ENCODE measurements around the gene RFX7. TPM values are rescaled to one million over a fixed set of nuclear protein-coding genes. Genes with fewer than 3 reads are reported as not detected.
"Not testable (repeated sequence)": the region's sequence is repeated elsewhere in the genome, so short reads cannot be mapped to it uniquely, and the experiment has no call there.

RFX7 gene
- 10 to 100 TPM in 4 of 8 experiments, 1 to 10 TPM in 4; 6.8 to 23.7 (median 10.7) TPM for total RNA-seq

- Histone ChIP-seq H3K4me1 (replicated peaks in 1 of 2) (peaks cover 12 to 15% of the 10 kb centered on the region in 2 donors), H3K4me3 (peak within 1 kb of the TSS; percentile 85 to 99 (median 99)), H3K27ac (peak within 1 kb of the TSS; percentile 94 to 97)
- no CpG with 5 or more reads among the region's 85 CpGs for WGBS, 10 experiments
- in situ Hi-C loops (cut with MboI; ENCODE audit: low pct_unique_long_range_greater_than_20kb in 2 of 9, low sequenced_read_pairs in 9 of 9, unreplicated experiment in 9 of 9): no loop called here
- peak; percentile 60 to 91 (median 88) for ATAC-seq (replicated peaks in 6 of 8)
Observed at GRCh38 chr15:56243163-56244037, at the start of gene RFX7. RFX7 (minus strand) TSS chr15:56243879; CDS start chr15:56243285, 594 bp downstream.

GRCh38 chr15:56292546-56293316, 49.1 kb upstream of the RFX7 start:
- H3K4me1 ChIP-seq (replicated peaks in 1 of 2): no peaks in the 10 kb centered on the region

GRCh38 chr15:56291741-56292140, 48.1 kb upstream of the RFX7 start:
- WGBS, 10 experiments: 0 to 100% (median 57%) methylated on average over 1 to 2 of the region's 2 CpGs; no CpG with 5 or more reads in 3 of the 10 experiments
- in situ Hi-C loops (cut with MboI; ENCODE audit: low pct_unique_long_range_greater_than_20kb in 2 of 9, low sequenced_read_pairs in 9 of 9, unreplicated experiment in 9 of 9): no loop called here
- no peaks in the 10 kb centered on the region for H3K4me1 ChIP-seq (replicated peaks in 1 of 2)
- no peak overlapping the region for H3K4me3 ChIP-seq
- H3K27ac ChIP-seq: no peak overlapping the region
- no peak for ATAC-seq (replicated peaks in 6 of 8)

More at GRCh38 chr15:56292546-56293316, 49.1 kb upstream of the RFX7 start:
- 20 to 100% (median 73%) methylated on average over 1 to 4 of the region's 5 CpGs; no CpG with 5 or more reads in 1 of the 10 experiments for WGBS, 10 experiments
- ATAC-seq (replicated peaks in 6 of 8): no peak
- in situ Hi-C loops (cut with MboI; ENCODE audit: low pct_unique_long_range_greater_than_20kb in 2 of 9, low sequenced_read_pairs in 9 of 9, unreplicated experiment in 9 of 9): no loop called here
- Histone ChIP-seq H3K4me3 (no peak overlapping the region), H3K27ac (no peak overlapping the region)

GRCh38 chr15:56286213-56286612, 42.5 kb upstream of the RFX7 start:
- Histone ChIP-seq H3K4me1 (replicated peaks in 1 of 2) (no peaks in the 10 kb centered on the region), H3K27ac (no peak overlapping the region), H3K4me3 (no peak overlapping the region)
- in situ Hi-C loops (cut with MboI; ENCODE audit: low pct_unique_long_range_greater_than_20kb in 2 of 9, low sequenced_read_pairs in 9 of 9, unreplicated experiment in 9 of 9): no loop called here
- 10 to 94% (median 74%) methylated on average over 1 to 3 of the region's 3 CpGs for WGBS, 10 experiments
- no peak for ATAC-seq (replicated peaks in 6 of 8)

GRCh38 chr15:56281145-56281544, 37.5 kb upstream of the RFX7 start:
- 0 to 93% (median 82%) methylated on average over 2 to 6 of the region's 6 CpGs; no CpG with 5 or more reads in 1 of the 10 experiments for WGBS, 10 experiments
- no peak overlapping the region for H3K27ac ChIP-seq
- no peak overlapping the region for H3K4me3 ChIP-seq
- H3K4me1 ChIP-seq (replicated peaks in 1 of 2): no peaks in the 10 kb centered on the region
- in situ Hi-C loops (cut with MboI; ENCODE audit: low pct_unique_long_range_greater_than_20kb in 2 of 9, low sequenced_read_pairs in 9 of 9, unreplicated experiment in 9 of 9): no loop called here
- ATAC-seq (replicated peaks in 6 of 8): no peak

- WGBS, 10 experiments: 29 to 100% (median 79%) methylated on average over 3 of the region's 3 CpGs; no CpG with 5 or more reads in 1 of the 10 experiments
- no peak overlapping the region for H3K4me3 ChIP-seq
- in situ Hi-C loops (cut with MboI; ENCODE audit: low pct_unique_long_range_greater_than_20kb in 2 of 9, low sequenced_read_pairs in 9 of 9, unreplicated experiment in 9 of 9): loop anchor here in 1 of 9 experiments (25.0 kb wide), 1 partner anchor 164 kb away; no protein-coding TSS in a partner anchor
- no peaks in the 10 kb centered on the region for H3K4me1 ChIP-seq (replicated peaks in 1 of 2)
- H3K27ac ChIP-seq: no peak overlapping the region
- ATAC-seq (replicated peaks in 6 of 8): no peak
Observed at GRCh38 chr15:56273724-56274123, 30.0 kb upstream of the RFX7 start.

GRCh38 chr15:56272454-56272853, 28.8 kb upstream of the RFX7 start:
- no peaks in the 10 kb centered on the region for H3K4me1 ChIP-seq (replicated peaks in 1 of 2)
- in situ Hi-C loops (cut with MboI; ENCODE audit: low pct_unique_long_range_greater_than_20kb in 2 of 9, low sequenced_read_pairs in 9 of 9, unreplicated experiment in 9 of 9): loop anchor here in 1 of 9 experiments (25.0 kb wide), 1 partner anchor 165 kb away; no protein-coding TSS in a partner anchor
- WGBS, 10 experiments: 0 to 100% (median 90%) methylated on average over 1 of the region's 1 CpG; no CpG with 5 or more reads in 1 of the 10 experiments
- ATAC-seq (replicated peaks in 6 of 8): no peak
- no peak overlapping the region for H3K4me3 ChIP-seq
- no peak overlapping the region for H3K27ac ChIP-seq

- in situ Hi-C loops (cut with MboI; ENCODE audit: low pct_unique_long_range_greater_than_20kb in 2 of 9, low sequenced_read_pairs in 9 of 9, unreplicated experiment in 9 of 9): loop anchor here in 1 of 9 experiments (25.0 kb wide), 1 partner anchor 171 kb away; no protein-coding TSS in a partner anchor
- ATAC-seq (replicated peaks in 6 of 8); H3K27ac ChIP-seq; H3K4me1 ChIP-seq (replicated peaks in 1 of 2); H3K4me3 ChIP-seq: not testable (repeated sequence)
- WGBS, 10 experiments: 58 to 100% (median 100%) methylated on average over 1 to 2 of the region's 5 CpGs; no CpG with 5 or more reads in 7 of the 10 experiments
Observed at GRCh38 chr15:56266465-56266864, 22.8 kb upstream of the RFX7 start.

GRCh38 chr15:56261854-56262509, 18.3 kb upstream of the RFX7 start:
- WGBS, 10 experiments: 0 to 100% (median 53%) methylated on average over 1 to 4 of the region's 4 CpGs
- H3K4me3 ChIP-seq: no peak overlapping the region
- ATAC-seq (replicated peaks in 6 of 8): peak in 6 of 8 experiments; percentile 61 to 100 (median 94)

GRCh38 chr15:56257306-56257705, 13.6 kb upstream of the RFX7 start:
- in situ Hi-C loops (cut with MboI; ENCODE audit: low pct_unique_long_range_greater_than_20kb in 2 of 9, low sequenced_read_pairs in 9 of 9, unreplicated experiment in 9 of 9): loop anchor here in 1 of 9 experiments (25.0 kb wide), 1 partner anchor 180 kb away; no protein-coding TSS in a partner anchor
- ATAC-seq (replicated peaks in 6 of 8); H3K4me3 ChIP-seq; H3K27ac ChIP-seq; H3K4me1 ChIP-seq (replicated peaks in 1 of 2): not testable (repeated sequence)
- WGBS, 10 experiments: 43 to 100% (median 94%) methylated on average over 1 of the region's 1 CpG; no CpG with 5 or more reads in 1 of the 10 experiments

More at GRCh38 chr15:56261854-56262509, 18.3 kb upstream of the RFX7 start:
- in situ Hi-C loops (cut with MboI; ENCODE audit: low pct_unique_long_range_greater_than_20kb in 2 of 9, low sequenced_read_pairs in 9 of 9, unreplicated experiment in 9 of 9): loop anchor here in 1 of 9 experiments (25.0 kb wide), 1 partner anchor 175 kb away; no protein-coding TSS in a partner anchor
- Histone ChIP-seq H3K4me1 (replicated peaks in 1 of 2) (no peaks in the 10 kb centered on the region), H3K27ac (no peak overlapping the region)

GRCh38 chr15:56254265-56254664, 10.6 kb upstream of the RFX7 start:
- Histone ChIP-seq H3K4me3 (no peak overlapping the region), H3K4me1 (replicated peaks in 1 of 2) (no peaks in the 10 kb centered on the region), H3K27ac (no peak overlapping the region)
- ATAC-seq (replicated peaks in 6 of 8): no peak
- in situ Hi-C loops (cut with MboI; ENCODE audit: low pct_unique_long_range_greater_than_20kb in 2 of 9, low sequenced_read_pairs in 9 of 9, unreplicated experiment in 9 of 9): loop anchor here in 2 of 9 experiments (5.0 to 25.0 kb wide), 2 partner anchors 178 to 183 kb away; no protein-coding TSS in a partner anchor

- WGBS, 10 experiments: 8 to 100% (median 83%) methylated on average over 1 to 2 of the region's 2 CpGs; no CpG with 5 or more reads in 1 of the 10 experiments
- Histone ChIP-seq H3K4me3 (no peak overlapping the region), H3K27ac (no peak overlapping the region), H3K4me1 (replicated peaks in 1 of 2) (no peaks in the 10 kb centered on the region)
- in situ Hi-C loops (cut with MboI; ENCODE audit: low pct_unique_long_range_greater_than_20kb in 2 of 9, low sequenced_read_pairs in 9 of 9, unreplicated experiment in 9 of 9): loop anchor here in 2 of 9 experiments (5.0 to 25.0 kb wide), 2 partner anchors 180 to 185 kb away; no protein-coding TSS in a partner anchor
- peak in 2 of 8 experiments; percentile 29 to 63 for ATAC-seq (replicated peaks in 6 of 8)
Observed at GRCh38 chr15:56252386-56252785, 8.7 kb upstream of the RFX7 start.

Measured in motor neuron (in vitro differentiated cells).